HG02981 (cell line): Measurements from ENCODE around the gene EPHA3.
"Not testable (repeated sequence)": the region's sequence is repeated elsewhere in the genome, so short reads cannot be mapped to it uniquely, and the experiment has no call there.

Experiments
- ATAC-seq: cut with Tn5 transposase; IDR thresholded peaks from one replicate; pipeline ENCODE4 v1.9.1; 2021; ENCODE audit warnings: mild to moderate bottlenecking, moderate library complexity; ENCODE audit not compliant: unreplicated experiment

EPHA3 gene

DNA sequence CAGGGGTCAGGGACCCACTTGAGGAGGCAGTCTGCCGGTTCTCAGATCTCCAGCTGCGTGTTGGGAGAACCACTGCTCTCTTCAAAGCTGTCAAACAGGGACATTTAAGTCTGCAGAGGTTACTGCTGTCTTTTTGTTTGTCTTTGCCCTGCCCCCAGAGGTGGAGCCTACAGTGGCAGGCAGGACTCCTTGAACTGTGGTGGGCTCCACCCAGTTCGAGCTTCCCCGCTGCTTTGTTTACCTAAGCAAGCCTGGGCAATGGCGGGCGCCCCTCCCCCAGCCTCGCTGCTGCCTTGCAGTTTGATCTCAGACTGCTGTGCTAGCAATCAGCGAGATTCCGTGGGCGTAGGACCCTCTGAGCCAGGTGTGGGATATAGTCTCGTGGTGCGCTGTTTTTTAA is 243.5 kb downstream of the EPHA3 start:
- ATAC-seq, result not testable (repeated sequence)

DNA sequence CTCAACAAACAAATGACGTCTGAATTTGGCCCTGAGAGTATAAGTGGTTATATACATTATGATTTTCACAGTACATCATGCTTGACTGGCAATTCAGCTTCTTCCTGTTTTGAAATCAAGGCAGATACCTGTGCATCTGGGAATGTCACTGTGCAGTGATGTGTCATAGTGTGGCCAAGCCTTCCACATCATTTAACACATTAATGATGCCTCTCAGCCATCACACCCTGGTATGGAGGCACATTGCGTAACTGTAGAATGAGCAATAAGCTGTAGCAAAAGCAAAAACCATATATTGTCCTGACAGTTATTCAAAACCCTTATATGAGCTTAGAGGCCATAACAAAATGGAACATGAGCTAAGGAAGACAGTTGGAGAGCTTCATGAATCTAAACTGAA is 246.0 kb downstream of the EPHA3 start:
- ATAC-seq, result no peak

GRCh38 chr3:89358281-89358680 is 250.9 kb downstream of the EPHA3 start:
- ATAC-seq, result no peak

DNA sequence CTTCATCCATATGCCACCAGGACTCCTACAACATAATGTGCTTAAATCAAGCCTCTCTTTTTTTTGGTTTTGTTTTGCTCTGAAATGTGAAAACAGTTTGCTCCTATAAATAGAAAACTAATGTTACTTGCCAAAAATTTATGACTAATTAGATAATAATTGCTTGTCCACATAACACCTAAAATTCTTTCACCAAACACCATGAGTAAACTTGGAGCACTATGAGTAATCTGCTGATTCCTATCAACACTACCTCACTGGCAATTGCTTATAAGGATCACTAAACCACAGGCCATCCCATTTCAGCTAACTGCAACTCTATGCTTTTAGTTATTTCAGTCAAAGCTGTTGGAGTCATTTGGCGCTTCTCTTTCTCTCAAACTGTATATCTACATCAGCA is 252.7 kb downstream of the EPHA3 start:
- no peak for ATAC-seq

DNA sequence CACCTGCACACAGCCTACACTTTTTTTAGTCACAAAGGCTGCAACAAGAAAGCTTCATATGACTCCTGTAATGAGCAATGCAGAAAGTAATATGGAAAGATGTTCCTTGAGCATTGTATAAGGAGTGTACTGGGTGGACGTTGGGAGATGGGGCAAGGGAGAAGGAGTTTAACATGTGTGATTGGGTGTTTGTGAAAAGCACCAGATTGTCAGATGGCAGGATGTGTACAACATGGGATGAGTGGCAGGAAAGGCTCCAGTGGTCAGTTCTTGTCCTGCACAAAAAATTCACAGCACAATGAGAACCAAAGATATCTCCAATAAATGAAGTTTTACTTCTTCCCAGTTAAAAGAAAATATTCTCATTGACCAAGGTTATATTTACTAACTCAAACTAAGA is 255.1 kb downstream of the EPHA3 start:
- no peak for ATAC-seq

DNA sequence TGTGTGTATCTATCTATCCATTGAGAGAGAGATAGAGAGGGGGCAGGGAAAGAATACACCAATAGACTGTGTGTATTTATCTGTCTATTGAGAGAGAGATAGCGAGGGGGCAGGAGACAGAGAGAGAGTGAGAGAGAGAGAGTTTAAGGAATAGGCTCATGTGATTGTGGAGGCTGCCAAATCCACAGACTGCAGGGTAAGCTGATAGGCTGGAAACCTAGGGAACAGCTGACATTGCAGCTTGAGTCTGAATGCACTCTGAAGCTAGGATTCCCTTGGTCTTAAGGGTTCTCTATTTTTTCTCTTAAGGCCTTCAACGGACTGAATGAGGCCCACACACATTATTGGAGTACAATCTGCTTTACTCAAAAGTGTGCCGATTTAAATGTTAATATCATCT is 255.8 kb downstream of the EPHA3 start:
- no peak for ATAC-seq

DNA sequence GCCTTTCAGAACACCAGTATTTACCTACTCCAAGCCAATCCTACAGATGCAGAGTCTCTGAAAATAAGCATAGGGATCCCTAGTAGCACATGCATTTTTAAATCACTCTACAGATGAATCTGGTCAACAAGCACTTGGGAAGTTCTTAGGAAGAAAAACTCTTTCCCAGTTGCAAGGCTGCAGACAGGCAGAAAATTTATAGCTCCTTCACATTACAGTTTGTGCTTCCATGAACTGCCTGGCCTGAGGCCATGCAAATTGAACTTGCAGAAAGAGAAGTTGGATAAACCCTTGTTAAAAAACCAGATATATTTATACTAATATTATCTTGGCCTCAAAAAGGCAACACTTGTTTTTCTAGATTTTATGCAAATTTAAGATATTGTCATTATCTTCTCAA is 256.9 kb downstream of the EPHA3 start:
- no peak for ATAC-seq

- no peak for ATAC-seq
Observed at GRCh38 chr3:89367166-89367565, 259.7 kb downstream of the EPHA3 start.

- ATAC-seq, result no peak
Observed at GRCh38 chr3:89368846-89369245, 261.4 kb downstream of the EPHA3 start.

DNA sequence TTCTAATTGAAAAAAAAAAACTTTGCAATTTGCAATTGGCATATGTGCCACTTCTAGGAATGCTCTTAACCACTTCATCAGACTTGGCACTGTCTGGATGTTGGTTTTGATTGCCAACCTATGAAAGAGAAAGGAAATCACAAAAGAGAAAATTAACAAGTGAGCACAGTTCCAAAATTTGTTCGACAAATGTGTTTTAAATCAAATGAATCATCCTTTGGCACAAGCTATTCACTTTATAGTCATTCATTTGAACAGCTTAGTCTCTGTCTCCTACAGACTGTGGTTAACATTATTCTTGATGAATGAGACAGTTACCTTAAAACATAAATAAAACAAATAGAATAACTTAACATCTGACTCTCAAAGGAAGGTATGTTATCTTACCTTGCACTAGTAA is 265.0 kb downstream of the EPHA3 start:
- ATAC-seq, result no peak

DNA sequence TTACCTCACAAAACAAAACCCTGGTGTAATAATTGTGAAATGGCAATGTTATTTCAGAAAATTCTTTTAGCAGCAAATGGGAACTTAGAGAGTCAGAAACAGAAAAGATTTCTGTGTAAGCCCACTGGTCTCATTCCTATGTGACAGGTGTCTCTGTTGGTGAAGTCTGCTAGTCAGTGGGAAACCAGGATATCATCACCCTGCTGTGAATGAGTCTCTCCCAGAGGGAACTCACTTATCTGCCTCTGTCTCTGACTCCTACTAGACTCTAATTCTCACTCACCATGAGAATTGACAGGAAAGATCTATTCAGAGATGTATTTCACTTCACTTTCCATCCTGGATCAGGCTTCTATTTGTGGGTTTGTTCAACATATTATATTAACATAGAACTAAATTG is 266.0 kb downstream of the EPHA3 start:
- no peak for ATAC-seq

GRCh38 chr3:89375451-89375850 is 268.0 kb downstream of the EPHA3 start:
- no peak for ATAC-seq

DNA sequence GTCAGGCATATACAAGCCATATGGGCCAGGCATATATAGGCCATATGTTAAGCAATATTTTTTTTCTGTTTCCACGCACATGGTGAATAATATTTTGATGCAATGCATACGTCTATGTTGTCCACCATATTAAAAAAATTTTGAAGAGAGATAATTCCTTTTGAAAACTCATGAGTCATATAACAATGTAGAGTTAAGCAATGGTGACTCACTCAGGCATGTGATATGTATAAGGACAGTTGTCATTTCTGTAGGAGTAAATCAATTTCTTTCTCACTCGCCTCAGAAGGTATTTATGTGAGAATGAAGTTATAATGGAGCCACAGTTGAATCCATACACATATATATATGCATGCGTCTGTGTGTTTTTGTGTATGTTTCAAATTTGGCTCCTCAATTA is 272.6 kb downstream of the EPHA3 start:
- ATAC-seq, result no peak

- ATAC-seq, result no peak
Observed at GRCh38 chr3:89392991-89393390, 285.6 kb downstream of the EPHA3 start.

DNA sequence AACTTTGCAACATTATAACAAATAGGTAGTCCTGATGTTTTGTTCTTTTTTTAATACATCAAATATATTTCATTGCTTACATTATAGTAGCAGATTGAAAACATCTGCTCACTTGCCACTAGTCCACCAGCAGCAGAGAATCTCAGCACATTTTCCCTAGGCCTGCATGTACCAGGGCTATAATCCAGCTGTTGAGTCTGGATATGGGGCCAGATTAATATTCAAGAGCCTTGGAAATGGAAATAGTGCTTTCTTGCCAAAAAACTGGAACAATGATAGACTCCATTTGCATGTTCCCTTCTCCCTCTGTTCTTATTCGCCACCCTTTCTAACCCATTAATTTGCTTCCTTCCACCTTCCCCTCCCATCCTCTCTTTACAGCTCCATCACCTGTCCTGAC is 288.0 kb downstream of the EPHA3 start:
- ATAC-seq, result no peak

DNA sequence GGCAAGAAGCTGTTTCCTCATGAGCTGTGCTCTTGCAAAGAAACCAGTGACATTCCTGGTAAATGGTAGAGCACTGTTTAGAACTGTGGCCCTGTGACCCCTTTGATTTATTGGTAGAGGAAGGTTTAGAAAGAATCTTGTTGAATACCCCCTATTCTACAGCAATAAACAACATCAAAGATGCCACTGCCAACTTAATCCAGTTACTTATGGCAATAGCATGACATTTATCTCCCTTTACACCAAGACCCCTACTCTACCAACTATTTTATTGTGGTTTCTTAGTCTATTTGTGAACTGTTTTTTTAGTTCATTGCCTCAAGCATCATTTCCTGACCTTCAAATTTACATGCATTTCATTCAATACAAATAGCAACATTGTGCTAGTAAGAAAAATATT is 288.6 kb downstream of the EPHA3 start:
- no peak for ATAC-seq

DNA sequence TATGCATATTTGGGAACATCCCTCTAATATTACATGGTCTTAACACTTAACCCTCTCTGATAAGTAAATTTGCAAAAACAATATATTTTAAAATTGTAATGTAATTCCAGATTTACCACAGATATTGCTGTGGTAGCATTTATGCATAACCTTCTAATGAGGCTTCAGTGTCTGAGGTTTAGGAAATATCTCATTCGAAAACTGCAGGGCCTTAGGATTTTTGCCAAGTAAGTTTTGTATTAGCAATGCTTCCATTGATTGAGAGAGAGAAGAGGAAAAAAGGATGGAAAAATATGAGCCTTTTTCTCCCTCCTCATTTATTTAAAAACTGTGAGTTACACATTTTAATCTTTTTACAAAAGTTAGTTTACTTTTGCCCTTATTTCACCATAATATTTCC is 294.6 kb downstream of the EPHA3 start:
- no peak for ATAC-seq

GRCh38 chr3:89405176-89405575 is 297.8 kb downstream of the EPHA3 start:
- no peak for ATAC-seq

DNA sequence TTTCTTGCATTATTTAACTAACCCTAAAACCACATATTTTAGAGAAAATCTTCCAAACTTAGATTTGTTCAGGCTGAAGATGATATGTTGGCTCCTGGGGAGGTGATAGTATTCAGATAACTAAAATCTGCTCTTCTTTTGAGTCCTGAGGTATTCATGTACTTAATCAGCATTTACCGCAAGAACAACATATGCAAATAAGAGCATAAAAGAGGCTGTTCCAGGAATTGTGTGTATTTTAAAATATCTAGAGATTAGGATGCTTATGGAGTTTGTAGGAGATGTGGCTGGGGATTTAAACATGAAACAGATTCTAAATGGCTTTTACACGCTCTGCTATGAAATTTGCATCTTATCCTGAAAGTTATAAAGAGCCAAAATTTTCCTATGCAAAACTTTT is 298.2 kb downstream of the EPHA3 start:
- no peak for ATAC-seq

DNA sequence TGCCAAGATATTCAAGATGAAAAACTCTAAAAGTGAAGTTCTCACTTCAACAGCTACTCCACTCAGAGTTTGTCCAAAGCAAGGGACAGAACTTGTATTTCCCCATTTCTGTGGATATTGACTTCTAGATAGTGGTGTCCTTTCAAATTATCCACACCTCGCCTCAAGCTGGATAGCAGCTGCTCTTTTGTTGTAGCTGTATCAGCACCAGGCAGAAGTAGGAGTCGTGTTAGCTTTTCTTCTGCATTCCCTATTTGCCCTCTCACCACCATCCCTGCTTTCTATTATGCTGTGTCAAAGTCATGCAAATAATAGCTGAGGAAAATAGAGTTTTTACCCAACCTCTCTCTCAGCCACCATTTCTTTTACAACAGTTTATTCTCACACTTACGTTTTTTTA is 303.8 kb downstream of the EPHA3 start:
- no peak for ATAC-seq

- no peak for ATAC-seq
Observed at GRCh38 chr3:89414270-89414669, 306.8 kb downstream of the EPHA3 start.

GRCh38 chr3:89419647-89420241 is 312.3 kb downstream of the EPHA3 start:
- no peak for ATAC-seq

DNA sequence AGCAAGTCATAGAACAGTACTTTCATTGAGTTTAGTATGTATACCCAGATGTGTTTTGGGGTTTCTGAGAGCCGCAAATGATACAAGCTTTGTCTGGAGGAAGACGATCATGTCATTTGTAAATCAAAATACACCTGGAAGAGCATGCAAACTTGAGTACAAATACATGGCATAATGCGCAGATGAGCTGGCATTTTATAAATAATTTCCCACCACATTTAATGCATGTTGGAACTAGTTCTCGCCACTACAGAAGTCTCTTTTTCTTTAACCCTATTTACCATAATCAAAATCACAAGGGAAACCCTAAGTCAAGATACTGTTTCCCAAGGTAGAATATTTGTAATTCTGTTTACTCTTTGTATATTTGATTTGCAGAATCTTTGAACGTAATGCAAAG is 318.6 kb downstream of the EPHA3 start:
- ATAC-seq, result no peak
